ENCODE measurements around the gene OSBPL3. TPM values are rescaled to one million over a fixed set of nuclear protein-coding genes. Genes with fewer than 3 reads are reported as not detected.

Gene OSBPL3
- total and polyA plus RNA-seq, 11 donors: 1.5 to 14.3 (median 4.9) TPM

- Histone ChIP-seq H3K36me3 (no peaks in the 10 kb centered on the region), H3K4me3 (no peak overlapping the region), H3K27ac (no peak overlapping the region), H3K4me1 (no peaks in the 10 kb centered on the region), H3K9me3 (no peaks in the 10 kb centered on the region), H3K27me3 (no peaks in the 10 kb centered on the region)
- ATAC-seq: no peak
- WGBS, 4 donors: 25 to 92% (median 42%) methylated on average over 1 of the region's 1 CpG
- intact Hi-C loops (cut with DNase I): no loop called here
- DNase-seq: no peak
- TF ChIP-seq POLR2A (IDR thresholded peaks at IDR 0.05): no peak
- no peak for TF ChIP-seq CTCF (IDR thresholded peaks at IDR 0.05)
These were observed 30.1 kb downstream of the OSBPL3 start for GRCh38 chr7:24949884-24950283.

DNA sequence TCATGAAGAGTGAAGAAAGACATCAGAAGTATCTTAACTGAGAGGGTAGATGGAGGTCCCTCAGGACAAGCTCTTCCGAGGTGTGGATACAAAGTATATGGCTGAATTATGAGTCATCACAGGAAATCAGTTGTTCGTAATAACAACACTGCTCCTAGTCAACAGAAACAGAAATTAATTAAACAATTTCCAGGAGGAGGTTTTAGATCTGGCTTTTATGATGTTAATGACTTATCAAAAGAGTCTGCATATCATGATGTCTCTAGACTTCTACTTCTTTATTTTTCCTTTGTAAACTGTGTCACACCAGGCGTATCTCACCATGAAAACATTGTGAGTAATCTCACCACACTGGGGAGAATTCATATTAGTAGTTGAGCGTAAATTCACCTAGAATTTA, 31.2 kb downstream of the OSBPL3 start:
- DNase-seq: no peak
- no peaks in the 10 kb centered on the region for H3K27me3 ChIP-seq
- no peak overlapping the region for H3K4me3 ChIP-seq
- ATAC-seq: no peak
- H3K27ac ChIP-seq: no peak overlapping the region
- no peaks in the 10 kb centered on the region for H3K36me3 ChIP-seq
- intact Hi-C loops (cut with DNase I): no loop called here
- TF ChIP-seq POLR2A (IDR thresholded peaks at IDR 0.05) (no peak), CTCF (IDR thresholded peaks at IDR 0.05) (no peak)
- 70 to 84% (median 78%) methylated on average over 4 of the region's 4 CpGs for WGBS, 4 donors
- H3K9me3 ChIP-seq: no peaks in the 10 kb centered on the region
- H3K4me1 ChIP-seq: no peaks in the 10 kb centered on the region

- Histone ChIP-seq H3K36me3 (no peaks in the 10 kb centered on the region), H3K9me3 (no peaks in the 10 kb centered on the region), H3K4me1 (no peaks in the 10 kb centered on the region), H3K27ac (no peak overlapping the region), H3K27me3 (no peaks in the 10 kb centered on the region), H3K4me3 (no peak overlapping the region)
- no peak for ATAC-seq
- intact Hi-C loops (cut with DNase I): no loop called here
- DNase-seq: no peak
- TF ChIP-seq POLR2A (IDR thresholded peaks at IDR 0.05) (no peak), CTCF (IDR thresholded peaks at IDR 0.05) (no peak)
- WGBS, 4 donors: 95 to 98% (median 97%) methylated on average over 1 of the region's 1 CpG
These were observed 33.5 kb downstream of the OSBPL3 start for GRCh38 chr7:24946467-24946866.

GRCh38 chr7:24945899-24946298, 34.1 kb downstream of the OSBPL3 start:
- no peaks in the 10 kb centered on the region for H3K27me3 ChIP-seq
- ATAC-seq: no peak
- 0% methylated on average over 1 of the region's 1 CpG for WGBS, 4 donors

More at GRCh38 chr7:24945899-24946298, 34.1 kb downstream of the OSBPL3 start:
- TF ChIP-seq POLR2A (IDR thresholded peaks at IDR 0.05) (no peak), CTCF (IDR thresholded peaks at IDR 0.05) (no peak)
- Histone ChIP-seq H3K9me3 (no peaks in the 10 kb centered on the region), H3K36me3 (no peaks in the 10 kb centered on the region), H3K4me3 (no peak overlapping the region), H3K4me1 (no peaks in the 10 kb centered on the region), H3K27ac (no peak overlapping the region)
- intact Hi-C loops (cut with DNase I): no loop called here
- DNase-seq: no peak

Measured in heart left ventricle (tissue), 16 donors.